Measurements from ENCODE around the gene HDAC5.
"Not testable (repeated sequence)": the region's sequence is repeated elsewhere in the genome, so short reads cannot be mapped to it uniquely, and the experiment has no call there.

HDAC5 gene

GRCh38 chr17:44132275-44132821 lies 8.9 kb upstream of the HDAC5 start:
- FAIRE-seq = no peak

DNA sequence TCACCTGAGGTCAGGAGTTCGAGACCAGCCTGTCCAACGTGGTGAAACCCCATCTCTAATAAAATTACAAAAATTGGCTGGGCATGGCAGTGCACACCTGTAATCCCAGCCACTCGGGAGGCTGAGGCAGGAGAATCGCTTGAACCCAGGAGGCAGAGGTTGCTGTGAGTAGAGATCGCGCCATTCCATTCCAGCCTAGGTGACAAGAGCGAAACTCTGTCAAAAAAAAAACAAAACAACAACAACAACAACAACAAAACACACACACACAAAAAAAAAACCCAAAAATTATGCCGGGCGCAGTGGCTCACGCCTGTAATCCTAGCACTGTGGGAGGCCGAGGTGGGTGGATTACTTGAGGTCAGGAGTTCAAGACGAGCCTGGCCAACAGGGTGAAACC lies 7.9 kb upstream of the HDAC5 start:
- not testable (repeated sequence) for FAIRE-seq

DNA sequence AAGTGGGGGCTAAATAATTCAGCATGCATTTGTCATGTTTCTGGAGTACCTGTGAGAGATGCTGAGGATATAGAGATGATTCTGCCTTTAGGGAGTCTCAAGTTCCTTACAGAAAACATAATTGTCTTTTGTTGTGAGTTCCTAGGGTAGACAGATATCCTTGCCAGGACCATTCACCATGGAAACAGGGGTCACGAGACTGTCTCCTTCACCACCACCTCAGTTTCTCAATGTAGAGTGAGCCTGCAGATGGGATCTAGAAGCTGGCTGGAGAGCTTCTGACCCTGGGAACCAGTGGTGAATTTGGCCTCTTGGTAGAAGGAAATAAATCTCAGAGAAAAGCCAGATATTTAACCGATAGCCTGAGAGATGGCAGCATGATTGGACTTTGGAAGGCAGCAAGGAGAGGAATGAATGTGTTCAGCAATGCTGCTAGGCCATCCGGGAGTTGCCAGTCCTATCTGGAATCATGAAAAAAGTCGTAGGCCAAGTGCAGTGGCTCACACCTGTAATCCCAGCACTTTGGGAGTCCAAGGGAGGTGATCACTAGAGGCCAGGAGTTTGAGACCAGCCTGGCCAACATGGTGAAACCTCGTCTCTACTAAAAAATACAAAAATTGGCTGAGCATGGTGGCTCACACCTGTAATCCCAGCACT lies 7.4 kb upstream of the HDAC5 start:
- FAIRE-seq = no peak

GRCh38 chr17:44128383-44128782 lies 4.9 kb upstream of the HDAC5 start:
- FAIRE-seq = no peak

DNA sequence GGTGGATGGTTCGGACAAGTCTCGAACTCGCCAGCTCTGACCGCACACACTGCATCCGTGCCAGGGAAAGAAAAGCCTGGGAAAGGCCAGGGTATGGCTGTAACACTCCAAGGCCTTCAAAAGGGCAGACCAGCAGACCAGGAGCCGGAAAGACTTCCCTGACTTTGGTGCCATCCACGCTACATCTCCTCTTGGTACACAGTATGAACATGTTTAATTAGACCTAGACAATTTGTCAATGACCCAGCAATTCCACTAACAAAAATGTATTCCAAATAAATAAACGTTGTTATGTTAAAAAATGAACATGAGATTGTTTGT lies 637 bp upstream of the HDAC5 start:
- no peak for FAIRE-seq

DNA sequence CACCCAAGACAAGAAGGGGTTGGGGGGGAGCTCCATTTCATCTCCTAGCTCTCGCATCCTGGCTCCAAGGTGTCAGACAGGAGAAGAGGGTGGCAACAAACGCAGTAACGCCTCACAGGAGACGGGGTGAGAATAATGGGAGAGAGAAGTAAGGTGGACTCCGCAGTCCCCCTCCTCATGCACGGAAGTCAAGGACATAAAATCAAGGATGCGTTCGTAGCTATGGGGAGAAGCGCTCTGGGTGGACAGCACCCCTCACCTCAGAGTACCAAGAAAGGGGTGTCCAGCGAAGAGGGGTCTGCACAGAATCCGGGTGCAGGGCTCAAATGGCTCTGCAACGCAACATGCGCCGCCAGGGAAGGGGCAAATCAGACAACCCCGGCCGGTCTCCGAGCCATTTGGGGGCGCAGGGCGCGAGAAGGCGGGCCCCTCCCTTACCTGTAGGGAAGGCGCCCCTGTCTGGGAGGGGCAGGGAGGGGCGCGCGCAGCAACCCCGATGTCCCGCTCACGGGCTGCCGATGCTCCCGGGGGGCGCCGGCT lies 555 bp downstream of the HDAC5 start:
- FAIRE-seq = no peak

DNA sequence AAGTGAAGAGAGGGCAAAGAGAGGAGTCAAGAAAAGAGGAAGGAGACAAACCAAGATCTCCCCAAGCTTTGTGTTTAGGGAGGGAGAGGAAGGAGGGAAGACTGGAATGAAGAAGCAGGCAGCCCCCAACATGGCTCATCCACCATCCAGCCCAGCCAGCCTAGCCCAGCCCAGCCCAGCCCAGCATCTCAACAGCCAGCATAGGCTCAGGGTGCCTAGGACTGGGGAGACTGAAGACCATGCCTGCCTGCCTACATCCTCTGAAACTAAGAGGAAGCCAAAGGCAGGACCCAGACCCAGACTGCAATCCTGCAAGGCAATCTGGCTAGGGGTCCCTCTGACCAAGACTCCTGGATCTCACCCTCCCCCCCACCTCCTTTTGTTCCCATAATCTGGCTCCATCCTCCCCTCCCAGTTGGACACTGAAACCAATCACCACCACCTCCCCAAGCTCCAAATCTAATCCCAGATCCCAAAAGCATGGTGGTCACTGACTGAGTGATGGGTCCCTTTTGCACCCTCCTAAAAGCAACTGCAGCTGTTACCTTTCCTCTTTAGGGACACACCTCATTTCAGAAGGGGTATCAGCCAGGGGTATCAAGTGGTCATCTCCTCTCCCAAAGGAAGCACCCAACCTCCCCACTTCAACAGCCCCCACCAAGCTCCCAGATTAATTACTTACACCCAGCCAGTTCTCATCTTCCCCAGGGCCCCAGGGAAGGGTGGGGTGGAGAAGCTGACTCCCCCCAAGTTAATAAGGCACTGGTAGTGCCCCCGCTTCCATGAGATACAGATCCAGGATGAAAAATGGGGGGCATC lies 1.2 kb downstream of the HDAC5 start:
- no peak for FAIRE-seq

GRCh38 chr17:44120851-44121605 lies 2.4 kb downstream of the HDAC5 start:
- no peak for FAIRE-seq

- FAIRE-seq = not testable (repeated sequence)
Observed at GRCh38 chr17:44120281-44120680, 3.2 kb downstream of the HDAC5 start.

DNA sequence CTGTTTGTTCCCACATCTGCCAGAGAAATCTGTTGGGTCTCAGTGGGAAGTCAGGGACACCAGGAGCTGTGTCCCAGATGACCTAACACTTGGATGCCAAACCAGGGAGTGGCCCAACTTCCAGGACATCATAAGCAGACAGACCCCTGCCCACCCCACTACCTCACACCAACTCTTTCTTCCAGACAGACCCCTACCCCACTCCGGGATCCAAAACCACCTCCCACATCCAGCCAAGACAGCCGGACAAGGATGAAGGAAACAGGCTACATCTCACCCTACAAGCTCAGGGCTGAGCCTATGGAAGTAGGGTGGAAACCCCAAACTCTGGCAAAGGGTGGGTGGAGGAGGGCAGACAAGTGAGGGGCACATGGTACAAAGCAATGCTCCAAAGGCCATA lies 3.6 kb downstream of the HDAC5 start:
- FAIRE-seq = no peak

- no peak for FAIRE-seq
Observed at GRCh38 chr17:44119062-44119461, 4.4 kb downstream of the HDAC5 start.

GRCh38 chr17:44118427-44119050 lies 4.9 kb downstream of the HDAC5 start:
- no peak for FAIRE-seq

GRCh38 chr17:44117351-44117750 lies 6.1 kb downstream of the HDAC5 start:
- FAIRE-seq = no peak

DNA sequence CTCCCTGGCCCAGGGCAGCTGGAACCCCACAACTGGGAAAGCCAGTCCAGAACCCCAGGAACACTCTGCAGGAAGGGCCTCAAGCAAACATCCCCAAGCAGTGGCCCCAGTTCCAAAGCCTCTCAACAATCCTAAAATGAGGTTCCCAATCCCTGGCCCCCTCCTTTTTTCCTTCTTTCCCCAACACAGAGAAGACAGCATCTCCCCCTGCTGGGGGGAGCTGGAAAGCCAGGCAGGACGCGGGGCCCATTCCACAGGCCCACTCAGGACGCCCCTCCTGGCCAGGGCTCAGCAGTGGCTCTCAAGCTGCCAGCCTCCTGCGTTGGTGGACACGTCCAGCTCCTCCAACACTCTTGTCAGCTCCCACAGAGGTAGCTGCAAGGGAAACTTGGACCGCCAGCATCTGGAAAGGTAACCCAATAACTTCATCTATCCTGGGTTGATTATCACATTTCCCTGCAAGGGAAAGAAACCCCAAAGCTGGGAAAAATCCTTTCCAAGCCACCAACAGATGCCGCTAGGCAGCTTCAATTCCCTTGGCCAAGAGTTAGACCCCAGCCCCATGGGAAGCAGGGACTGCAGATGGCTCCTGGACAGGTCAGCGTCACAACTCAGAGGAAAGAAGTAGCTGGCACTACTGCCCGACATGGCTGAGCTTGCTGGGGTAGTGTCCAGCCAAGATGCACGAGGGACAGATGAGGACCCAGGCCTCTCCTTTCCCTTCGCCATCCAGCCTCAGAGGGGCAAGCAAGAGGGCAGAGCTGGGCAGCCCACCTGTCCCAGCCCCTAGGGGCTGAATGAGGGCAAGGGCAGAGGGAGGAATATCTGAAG lies 7.6 kb downstream of the HDAC5 start:
- FAIRE-seq = no peak

- no peak for FAIRE-seq
Observed at GRCh38 chr17:44113868-44114840, 9.3 kb downstream of the HDAC5 start.

GRCh38 chr17:44113382-44113781 lies 10.1 kb downstream of the HDAC5 start:
- no peak for FAIRE-seq

GRCh38 chr17:44112284-44113280 lies 10.9 kb downstream of the HDAC5 start:
- no peak for FAIRE-seq

GRCh38 chr17:44111777-44112176 lies 11.7 kb downstream of the HDAC5 start:
- FAIRE-seq = no peak

All from G401.6 (cell line).